ENCODE results near the gene ZBTB25. TPM values are rescaled to one million over a fixed set of nuclear protein-coding genes. Genes with fewer than 3 reads are reported as not detected.

ZBTB25 gene
- total RNA-seq, 4 donors from 2014 or later = 4.8 to 10.2 (median 5.6) TPM

DNA sequence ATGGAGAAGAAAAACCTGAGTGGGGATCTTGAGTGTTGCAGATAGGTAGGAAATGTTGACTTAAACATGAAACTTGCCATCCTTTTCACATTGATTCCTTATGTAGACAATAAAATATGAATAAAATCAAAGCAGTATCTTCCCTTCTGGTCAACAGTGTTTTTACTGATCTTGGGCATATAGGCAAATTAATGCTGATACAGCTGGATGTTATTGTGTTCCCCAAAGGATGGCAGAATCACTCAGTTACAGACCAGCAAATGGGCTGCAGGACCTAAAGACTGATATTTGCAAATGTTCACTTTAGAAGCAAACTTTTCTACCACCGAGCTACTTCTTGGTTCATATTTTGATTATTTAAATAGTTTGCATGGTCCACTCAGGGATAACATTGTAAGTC, 81.6 kb downstream of the ZBTB25 start:
- no peak for DNase-seq
- Histone ChIP-seq H3K9me3 (no peaks in the 10 kb centered on the region), H3K27ac (no peak overlapping the region), H3K4me1 (no peaks in the 10 kb centered on the region), H3K4me3 (no peak overlapping the region), H3K36me3 (peaks cover 0 to 18% (median 6%) of the 10 kb centered on the region in 4 donors), H3K27me3 (no peaks in the 10 kb centered on the region)
- intact Hi-C loops (cut with DNase I; ENCODE audit: low total_unique reads) = no loop called here
- 90 to 100% methylated on average over 1 of the region's 1 CpG for WGBS, 2 donors (ENCODE audit: low coverage in 1 of 2)
- in situ Hi-C loops (cut with MboI; ENCODE audit: low pct_ligation_motif_present in 1 of 4, low pct_unique_long_range_greater_than_20kb in 1 of 4, low sequenced_read_pairs in 3 of 4) = loop anchor here in 1 of 4 donors (10.0 kb wide), 1 partner anchor 63 kb away; no protein-coding TSS in a partner anchor
- no peak for TF ChIP-seq POLR2A (IDR thresholded peaks at IDR 0.05)
- TF ChIP-seq POLR2AphosphoS5 (IDR thresholded peaks at IDR 0.05) = no peak

- H3K4me1 ChIP-seq = no peaks in the 10 kb centered on the region
- no peaks in the 10 kb centered on the region for H3K27me3 ChIP-seq
- no peak overlapping the region for H3K27ac ChIP-seq
- 67 to 68% methylated on average over 6 to 8 of the region's 8 CpGs for WGBS, 2 donors (ENCODE audit: low coverage in 1 of 2)
- no peaks in the 10 kb centered on the region for H3K9me3 ChIP-seq
- DNase-seq = no peak
- TF ChIP-seq POLR2A (IDR thresholded peaks at IDR 0.05) (no peak), POLR2AphosphoS5 (IDR thresholded peaks at IDR 0.05) (no peak)
- H3K36me3 ChIP-seq = peaks cover 0 to 15% (median 7%) of the 10 kb centered on the region in 4 donors
- no peak overlapping the region for H3K4me3 ChIP-seq
- intact Hi-C loops (cut with DNase I; ENCODE audit: low total_unique reads) = no loop called here
- in situ Hi-C loops (cut with MboI; ENCODE audit: low pct_ligation_motif_present in 1 of 4, low pct_unique_long_range_greater_than_20kb in 1 of 4, low sequenced_read_pairs in 3 of 4) = loop anchor here in 1 of 4 donors (10.0 kb wide), 1 partner anchor 64 kb away; no protein-coding TSS in a partner anchor
Measured at GRCh38 chr14:64421166-64421565, 82.5 kb downstream of the ZBTB25 start.

DNA sequence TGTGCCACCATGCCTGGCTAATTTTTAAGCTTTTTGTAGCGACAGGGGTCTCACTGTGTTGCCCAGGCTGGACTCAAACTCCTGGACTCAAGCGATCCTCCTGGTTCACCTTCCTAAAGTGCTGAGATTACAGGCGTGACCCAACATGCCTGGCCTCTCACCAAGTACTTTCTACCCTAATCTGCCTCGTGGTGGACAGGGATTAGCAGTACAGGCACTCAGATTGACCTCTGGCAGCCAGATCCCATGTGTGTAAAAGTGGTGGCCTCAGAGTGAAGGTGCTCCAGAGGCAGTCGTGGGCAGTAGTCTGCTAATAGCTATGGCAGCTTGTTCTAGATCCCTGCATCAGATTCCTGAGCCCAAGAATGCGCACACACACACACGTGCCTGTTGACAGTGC, 84.6 kb downstream of the ZBTB25 start:
- Histone ChIP-seq H3K36me3 (peaks cover 0 to 21% (median 8%) of the 10 kb centered on the region in 4 donors), H3K9me3 (no peaks in the 10 kb centered on the region), H3K27ac (no peak overlapping the region), H3K27me3 (no peaks in the 10 kb centered on the region), H3K4me3 (no peak overlapping the region), H3K4me1 (no peaks in the 10 kb centered on the region)
- TF ChIP-seq EP300 (IDR thresholded peaks at IDR 0.05; ENCODE audit: low read depth) (no peak), CTCF (IDR thresholded peaks at IDR 0.05) (no peak), POLR2A (IDR thresholded peaks at IDR 0.05) (no peak), POLR2AphosphoS5 (IDR thresholded peaks at IDR 0.05) (no peak)
- no peak for DNase-seq
- intact Hi-C loops (cut with DNase I; ENCODE audit: low total_unique reads) = no loop called here
- WGBS, 2 donors (ENCODE audit: low coverage in 1 of 2) = 87% methylated on average over 7 of the region's 7 CpGs; no CpG with 5 or more reads in 1 of the 2 donors
- in situ Hi-C loops (cut with MboI; ENCODE audit: low pct_ligation_motif_present in 1 of 4, low pct_unique_long_range_greater_than_20kb in 1 of 4, low sequenced_read_pairs in 3 of 4) = no loop called here

DNA sequence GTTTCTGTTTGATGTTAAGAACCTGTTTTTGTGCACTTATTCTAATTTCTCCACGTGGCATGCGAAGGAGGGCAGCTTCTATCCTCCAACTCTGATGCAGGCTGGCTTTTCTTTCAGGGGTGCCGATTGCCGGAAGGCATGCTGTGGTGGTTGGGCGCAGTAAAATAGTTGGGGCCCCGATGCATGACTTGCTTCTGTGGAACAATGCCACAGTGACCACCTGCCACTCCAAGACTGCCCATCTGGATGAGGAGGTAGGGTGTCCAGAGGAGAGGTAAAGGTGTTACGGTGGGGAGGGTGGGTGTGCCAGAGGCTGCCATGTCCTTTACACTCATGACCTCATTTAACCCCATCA, 85.9 kb downstream of the ZBTB25 start:
- 96 to 100% methylated on average over 2 to 7 of the region's 7 CpGs for WGBS, 2 donors (ENCODE audit: low coverage in 1 of 2)
- TF ChIP-seq POLR2AphosphoS5 (IDR thresholded peaks at IDR 0.05) = no peak
- no peak for TF ChIP-seq EP300 (IDR thresholded peaks at IDR 0.05; ENCODE audit: low read depth)
- TF ChIP-seq POLR2A (IDR thresholded peaks at IDR 0.05) = no peak
- no peak for TF ChIP-seq CTCF (IDR thresholded peaks at IDR 0.05)
- no peaks in the 10 kb centered on the region for H3K4me1 ChIP-seq
- in situ Hi-C loops (cut with MboI; ENCODE audit: low pct_ligation_motif_present in 1 of 4, low pct_unique_long_range_greater_than_20kb in 1 of 4, low sequenced_read_pairs in 3 of 4) (no loop called here), intact Hi-C loops (cut with DNase I; ENCODE audit: low total_unique reads) (no loop called here)
- H3K4me3 ChIP-seq = no peak overlapping the region
- H3K36me3 ChIP-seq = peaks cover 0 to 24% (median 11%) of the 10 kb centered on the region in 4 donors
- no peaks in the 10 kb centered on the region for H3K9me3 ChIP-seq
- H3K27me3 ChIP-seq = no peaks in the 10 kb centered on the region
- no peak overlapping the region for H3K27ac ChIP-seq
- DNase-seq = no peak

- WGBS, 2 donors (ENCODE audit: low coverage in 1 of 2) = 87 to 93% methylated on average over 4 to 5 of the region's 5 CpGs
- no peak overlapping the region for H3K4me3 ChIP-seq
- no peak for DNase-seq
- H3K4me1 ChIP-seq = no peaks in the 10 kb centered on the region
- no peaks in the 10 kb centered on the region for H3K9me3 ChIP-seq
- peaks cover 0 to 24% (median 11%) of the 10 kb centered on the region in 4 donors for H3K36me3 ChIP-seq
- in situ Hi-C loops (cut with MboI; ENCODE audit: low pct_ligation_motif_present in 1 of 4, low pct_unique_long_range_greater_than_20kb in 1 of 4, low sequenced_read_pairs in 3 of 4) (no loop called here), intact Hi-C loops (cut with DNase I; ENCODE audit: low total_unique reads) (no loop called here)
- H3K27ac ChIP-seq = no peak overlapping the region
- no peak for TF ChIP-seq POLR2AphosphoS5 (IDR thresholded peaks at IDR 0.05)
- no peaks in the 10 kb centered on the region for H3K27me3 ChIP-seq
Measured at GRCh38 chr14:64417055-64417770, 86.4 kb downstream of the ZBTB25 start.

All from transverse colon (tissue), 4 donors.